ENCODE data around the gene SLC1A3.

Gene SLC1A3

GRCh38 chr5:36721664-36722235 is 115.3 kb downstream of the SLC1A3 start:
- DNase-seq (ENCODE audit: low read depth) = no peak

GRCh38 chr5:36722900-36723299 is 116.5 kb downstream of the SLC1A3 start:
- no peak for DNase-seq (ENCODE audit: low read depth)

DNA sequence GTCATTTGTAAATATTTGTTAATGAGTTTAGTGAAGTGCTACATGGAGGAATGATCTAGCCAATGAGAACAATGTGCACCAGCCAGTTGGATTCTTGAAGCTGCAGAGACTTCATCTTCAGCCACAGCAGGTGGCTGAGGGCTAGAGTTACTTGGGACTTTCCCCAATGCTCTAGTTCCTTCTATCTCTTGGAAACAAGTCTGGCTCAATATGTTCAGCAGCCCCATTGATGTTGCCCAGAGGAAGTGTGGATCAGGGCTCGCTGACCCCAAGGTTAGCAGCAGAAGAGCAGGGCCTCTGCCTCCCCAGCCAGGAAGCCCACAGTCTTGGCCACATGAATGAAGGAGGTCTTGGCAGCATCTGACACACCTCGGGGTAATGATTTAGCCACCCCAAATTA is 117.5 kb downstream of the SLC1A3 start:
- peak; percentile 81 for DNase-seq (ENCODE audit: low read depth)

- DNase-seq (ENCODE audit: low read depth) = peak; percentile 93
Observed at GRCh38 chr5:36724467-36725332, 118.3 kb downstream of the SLC1A3 start.

GRCh38 chr5:36726317-36726716 is 119.9 kb downstream of the SLC1A3 start:
- no peak for DNase-seq (ENCODE audit: low read depth)

DNA sequence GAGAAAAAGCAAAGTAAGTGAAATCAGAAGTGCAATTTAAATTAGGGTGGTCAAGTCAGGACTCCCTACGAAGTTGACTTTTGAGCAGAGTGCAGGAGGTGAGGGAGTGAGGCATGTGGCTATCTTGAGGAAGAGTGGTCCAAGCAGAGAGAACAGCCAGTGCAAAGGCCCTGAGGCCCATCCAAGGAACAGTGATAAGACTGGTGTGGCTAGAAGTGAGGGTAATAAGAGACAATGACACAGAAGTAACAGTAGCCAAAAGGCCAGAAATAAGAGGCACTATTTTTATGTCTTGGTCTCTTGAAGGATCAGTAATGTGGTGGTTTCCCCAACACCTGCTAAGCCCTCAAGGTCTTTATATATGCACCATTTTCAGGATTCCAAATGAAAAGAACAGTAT is 120.4 kb downstream of the SLC1A3 start:
- DNase-seq (ENCODE audit: low read depth) = no peak

GRCh38 chr5:36728697-36729543 is 122.5 kb downstream of the SLC1A3 start:
- peak; percentile 67 for DNase-seq (ENCODE audit: low read depth)

GRCh38 chr5:36730537-36731216 is 124.3 kb downstream of the SLC1A3 start:
- no peak for DNase-seq (ENCODE audit: low read depth)

GRCh38 chr5:36733183-36733582 is 126.8 kb downstream of the SLC1A3 start:
- no peak for DNase-seq (ENCODE audit: low read depth)

GRCh38 chr5:36734422-36734821 is 128.0 kb downstream of the SLC1A3 start:
- no peak for DNase-seq (ENCODE audit: low read depth)

DNA sequence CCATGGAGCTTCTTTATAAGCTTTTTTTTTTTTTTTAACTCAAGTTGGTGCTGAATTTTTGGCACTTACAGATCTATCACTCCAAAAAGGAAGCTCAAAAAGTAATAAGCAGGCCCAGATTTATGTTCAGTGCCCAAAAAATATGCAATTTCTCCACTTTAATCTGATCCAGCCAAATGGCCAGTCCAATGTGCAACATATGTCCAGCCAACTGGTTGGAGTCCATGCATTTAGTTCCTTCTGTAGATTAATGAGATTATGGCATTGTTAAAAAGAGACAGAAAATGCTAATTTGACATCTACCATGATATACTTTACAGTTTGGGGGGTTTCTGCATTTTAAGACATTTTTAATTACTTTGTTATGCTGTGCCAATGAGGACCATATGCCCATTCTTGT is 129.5 kb downstream of the SLC1A3 start:
- no peak for DNase-seq (ENCODE audit: low read depth)
